NOMO-1 treated with dmso at 0.1 percent for 144 hours (cell line): Measurements from ENCODE around the gene RGS14.
"Not testable (repeated sequence)": the region's sequence is repeated elsewhere in the genome, so short reads cannot be mapped to it uniquely, and the experiment has no call there.

Source experiments
- DNase-seq: peaks from one replicate; lab custom pipeline; 2025; ENCODE audit not compliant: unreplicated experiment; lab: John Stamatoyannopoulos, UW

The RGS14 gene

GRCh38 chr5:177327539-177328522 lies 29.9 kb upstream of the RGS14 start:
- no peak for DNase-seq

DNA sequence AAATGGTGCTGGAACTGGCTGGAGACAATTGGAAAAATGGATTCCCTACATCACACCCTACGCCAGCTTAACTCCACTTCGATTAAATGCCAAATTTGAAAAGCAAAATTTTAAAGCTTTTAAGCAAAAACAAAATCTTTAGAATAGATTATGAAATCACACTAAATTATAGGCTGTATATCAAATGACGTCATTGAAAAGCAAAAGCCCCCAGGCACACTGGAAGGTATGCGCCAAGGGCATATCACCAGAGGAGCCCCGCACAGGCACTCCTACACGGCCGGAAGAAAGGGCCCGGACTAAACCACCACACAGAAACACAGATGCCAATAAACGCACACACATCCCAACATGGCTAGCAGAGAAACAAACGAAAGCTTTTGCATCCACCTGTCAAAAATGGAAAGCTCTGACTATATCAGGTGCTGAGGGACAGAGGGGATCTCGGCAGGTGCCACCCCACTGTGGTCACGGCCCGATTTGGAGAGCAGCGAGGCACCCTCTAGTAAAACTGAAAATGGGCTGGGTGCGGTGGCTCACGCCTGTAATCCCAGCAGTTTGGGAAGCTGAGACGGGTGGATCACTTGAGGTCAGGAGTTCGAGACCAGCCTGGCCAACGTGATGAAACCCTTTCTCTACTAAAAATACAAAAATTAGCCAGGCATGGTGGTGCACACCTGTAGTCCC lies 29.0 kb upstream of the RGS14 start:
- no peak for DNase-seq

- DNase-seq: no peak
Measured at GRCh38 chr5:177329883-177330282, 27.8 kb upstream of the RGS14 start.

- DNase-seq: no peak
Measured at GRCh38 chr5:177330991-177331842, 26.5 kb upstream of the RGS14 start.

GRCh38 chr5:177332031-177332895 lies 25.5 kb upstream of the RGS14 start:
- DNase-seq: no peak

DNA sequence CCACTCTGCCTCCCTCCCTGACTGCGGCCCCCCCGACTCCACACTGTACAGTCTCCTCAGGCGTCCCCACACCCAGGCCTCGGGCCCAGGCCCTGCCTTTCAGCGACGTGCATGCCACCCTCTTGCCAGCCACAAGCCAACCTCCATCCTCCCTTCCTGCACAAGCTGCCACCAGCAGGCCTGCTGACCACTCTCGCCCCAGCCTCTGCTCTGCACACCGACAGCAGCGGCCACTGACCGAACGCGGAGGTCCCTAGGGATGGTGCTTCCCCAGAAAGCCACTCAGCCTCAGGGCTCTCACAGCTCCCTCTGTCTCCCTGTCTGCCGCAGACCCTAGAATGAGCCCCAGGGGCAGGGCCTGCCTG lies 24.8 kb upstream of the RGS14 start:
- no peak for DNase-seq

GRCh38 chr5:177333420-177334154 lies 24.1 kb upstream of the RGS14 start:
- no peak for DNase-seq

- DNase-seq: no peak
Measured at GRCh38 chr5:177334155-177334551, 23.6 kb upstream of the RGS14 start.

- DNase-seq: no peak
Measured at GRCh38 chr5:177334781-177335700, 22.7 kb upstream of the RGS14 start.

DNA sequence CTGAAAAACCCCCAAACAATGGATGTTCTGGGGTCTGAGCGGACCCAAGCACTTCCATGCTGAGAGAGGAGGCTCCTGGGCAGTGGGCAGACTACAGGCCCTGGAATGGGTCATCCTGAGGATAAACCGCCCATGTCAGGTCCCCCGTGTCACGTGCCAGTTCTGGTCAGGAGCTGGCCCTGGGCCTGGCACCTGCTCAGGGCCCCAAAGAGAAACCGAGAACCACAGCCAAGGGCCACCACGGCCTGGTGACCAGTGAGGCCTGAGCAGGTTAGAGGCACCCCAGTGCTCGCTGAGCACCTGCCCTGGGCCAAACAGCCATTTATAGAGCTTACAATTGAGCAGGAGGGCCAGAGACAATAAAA lies 22.0 kb upstream of the RGS14 start:
- no peak for DNase-seq

GRCh38 chr5:177336112-177336511 lies 21.6 kb upstream of the RGS14 start:
- DNase-seq: peak; percentile 17

DNA sequence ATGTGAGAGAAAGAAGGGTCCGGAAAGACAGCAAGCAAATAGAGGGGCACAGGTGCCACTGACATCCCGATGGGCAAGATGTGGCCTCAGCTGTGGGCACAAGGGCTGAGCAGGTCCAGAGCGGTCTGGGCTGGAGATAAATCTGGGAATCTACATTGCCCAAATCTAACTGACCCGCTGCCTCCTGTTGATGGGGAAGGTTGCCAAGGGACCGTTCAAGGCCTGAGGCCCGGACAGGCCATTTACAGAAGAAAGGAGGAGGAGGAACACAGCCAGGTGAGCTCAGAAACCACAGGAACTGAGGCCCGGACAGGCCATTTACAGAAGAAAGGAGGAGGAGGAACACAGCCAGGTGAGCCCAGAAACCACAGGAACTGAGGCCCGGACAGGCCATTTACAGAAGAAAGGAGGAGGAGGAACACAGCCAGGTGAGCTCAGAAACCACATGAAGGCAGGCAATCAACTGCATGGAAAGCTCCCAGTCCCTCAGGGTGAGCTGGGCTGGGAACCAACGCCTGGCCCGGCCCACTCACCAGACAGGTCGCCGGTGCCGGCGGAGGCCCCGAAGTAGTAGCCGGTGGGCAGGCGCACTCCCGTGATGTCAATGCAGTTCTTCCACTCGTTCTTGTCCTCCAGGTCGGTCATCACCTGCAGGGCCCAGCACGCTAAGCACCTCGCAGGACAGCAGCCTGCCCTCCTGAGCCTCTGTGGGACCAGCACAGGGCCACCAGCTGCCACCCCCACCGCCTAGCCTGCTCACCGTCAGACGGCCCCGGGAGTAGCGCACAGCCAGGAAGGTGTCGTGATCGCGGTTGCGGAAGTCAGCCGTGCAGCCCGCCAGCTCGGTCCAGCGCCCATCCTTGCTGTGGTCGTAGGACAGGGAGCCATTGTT lies 20.9 kb upstream of the RGS14 start:
- no peak for DNase-seq

GRCh38 chr5:177338251-177339106 lies 19.2 kb upstream of the RGS14 start:
- no peak for DNase-seq

DNA sequence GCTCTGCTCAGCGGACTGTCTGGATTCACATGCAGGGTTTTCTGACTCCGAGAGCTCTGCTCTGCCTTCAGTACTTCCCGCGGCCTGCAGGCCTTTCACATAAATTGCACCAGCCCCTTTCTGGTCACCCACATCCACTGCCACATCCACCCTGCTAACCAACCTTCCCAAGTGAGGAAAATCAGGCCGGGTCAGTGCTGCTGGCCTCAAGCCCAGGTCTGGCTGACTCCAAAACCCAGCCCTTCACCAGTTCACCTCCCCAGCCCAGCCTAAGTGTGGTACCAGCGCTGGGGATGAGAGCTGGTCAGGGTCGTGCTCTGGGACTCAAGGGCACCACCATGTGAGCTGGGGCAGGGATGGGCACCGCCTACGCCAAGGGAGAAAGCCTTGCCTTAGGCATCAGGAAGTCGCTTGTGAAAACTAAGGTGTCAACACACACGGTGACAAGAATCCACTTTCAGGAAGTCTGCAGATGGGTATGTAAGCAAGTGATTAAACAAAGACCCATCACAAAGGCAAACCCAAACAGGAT lies 18.6 kb upstream of the RGS14 start:
- DNase-seq: no peak

DNA sequence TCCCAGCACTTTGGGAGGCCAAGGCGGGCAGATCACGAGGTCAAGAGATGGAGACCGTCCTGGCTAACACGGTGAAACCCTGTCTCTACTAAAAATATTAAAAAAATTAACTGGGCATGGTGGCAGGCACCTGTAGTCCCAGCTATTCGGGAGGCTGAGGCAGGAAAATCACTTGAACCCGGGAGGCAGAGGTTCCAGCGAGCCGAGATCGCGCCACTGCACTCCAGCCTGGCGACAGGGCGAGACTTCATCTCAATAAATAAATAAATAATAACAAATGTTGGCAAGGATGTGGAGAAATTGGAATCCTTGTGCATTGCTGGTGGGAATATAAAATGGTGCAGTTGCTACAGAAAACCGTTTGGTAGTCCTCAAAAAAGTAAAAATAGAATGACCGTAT lies 14.7 kb upstream of the RGS14 start:
- not testable (repeated sequence) for DNase-seq

DNA sequence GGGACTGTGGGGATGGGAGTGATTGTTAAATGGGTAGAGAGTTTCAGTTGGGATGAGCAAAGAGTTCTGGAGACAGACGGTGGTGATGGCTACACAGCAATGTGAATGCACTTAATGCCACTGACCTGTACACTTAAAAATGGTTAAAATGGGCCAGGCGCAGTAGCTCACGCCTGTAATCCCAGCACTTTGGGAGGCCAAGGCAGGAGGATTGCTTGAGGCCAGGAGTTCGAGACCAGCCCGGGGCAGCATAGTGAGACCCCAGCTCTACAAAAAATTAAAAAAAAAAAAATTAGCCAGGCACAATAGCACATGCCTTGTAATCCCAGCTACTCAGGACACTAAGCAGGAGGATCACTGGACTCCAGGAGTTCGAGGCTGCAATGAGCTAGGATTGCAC lies 13.9 kb upstream of the RGS14 start:
- DNase-seq: no peak

DNA sequence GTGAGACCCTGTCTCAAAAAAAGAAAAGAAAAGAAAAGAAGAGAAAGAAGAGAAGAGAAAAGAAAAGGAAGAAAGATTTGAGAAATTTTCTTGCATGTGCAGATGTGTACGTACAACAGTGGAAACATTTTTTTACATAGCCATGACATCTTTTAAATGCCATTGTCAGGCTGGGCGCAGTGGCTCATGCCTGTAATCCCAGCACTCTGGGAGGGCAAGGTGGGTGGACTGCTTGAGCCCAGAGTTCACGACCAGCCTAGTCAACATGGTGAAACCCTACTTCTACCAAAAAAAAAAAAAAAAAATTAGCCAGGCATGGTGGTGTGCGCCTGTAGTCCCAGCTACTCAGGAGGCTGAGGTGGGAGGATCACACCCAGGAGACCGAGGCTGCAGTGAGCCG lies 12.8 kb upstream of the RGS14 start:
- DNase-seq: no peak
